ENCODE measurements around the gene RTN1. TPM values are rescaled to one million over a fixed set of nuclear protein-coding genes. Genes with fewer than 3 reads are reported as not detected.

The RTN1 gene
- total and polyA plus RNA-seq, 12 donors = 0.40 to 5.5 (median 0.91) TPM

- 68 to 79% methylated on average over 1 of the region's 1 CpG for WGBS, 2 donors
- H3K27me3 ChIP-seq = peaks cover 0 to 33% (median 6%) of the 10 kb centered on the region in 7 donors
- H3K4me1 ChIP-seq = no peaks in the 10 kb centered on the region
- H3K27ac ChIP-seq = no peak overlapping the region
- no peak for DNase-seq
- no peak for ATAC-seq
- H3K36me3 ChIP-seq = no peaks in the 10 kb centered on the region
- no peak for TF ChIP-seq CTCF (IDR thresholded peaks at IDR 0.05)
- intact Hi-C loops (cut with DNase I) = no loop called here
- no peak overlapping the region for H3K4me3 ChIP-seq
- no peaks in the 10 kb centered on the region for H3K9me3 ChIP-seq
Observed at GRCh38 chr14:59565087-59565486, 305.5 kb downstream of the RTN1 start.

GRCh38 chr14:59564366-59564765 is 306.2 kb downstream of the RTN1 start:
- intact Hi-C loops (cut with DNase I) = no loop called here
- ATAC-seq = no peak
- 10 to 14% methylated on average over 2 of the region's 2 CpGs for whole genome bisulfite sequencing, 2 donors

GRCh38 chr14:59547310-59547709 is 323.3 kb downstream of the RTN1 start:
- Histone ChIP-seq H3K27me3 (peaks cover 0 to 25% (median 3%) of the 10 kb centered on the region in 7 donors), H3K4me1 (no peaks in the 10 kb centered on the region), H3K4me3 (no peak overlapping the region), H3K9me3 (peaks cover 0 to 11% (median 0%) of the 10 kb centered on the region in 11 donors), H3K36me3 (no peaks in the 10 kb centered on the region), H3K27ac (no peak overlapping the region)
- WGBS, 2 donors = 82 to 87% methylated on average over 2 of the region's 2 CpGs
- intact Hi-C loops (cut with DNase I) = no loop called here
- no peak for DNase-seq
- ATAC-seq = no peak
- TF ChIP-seq CTCF (IDR thresholded peaks at IDR 0.05) = no peak

More at GRCh38 chr14:59564366-59564765, 306.2 kb downstream of the RTN1 start:
- peaks cover 0 to 33% (median 6%) of the 10 kb centered on the region in 7 donors for H3K27me3 ChIP-seq
- H3K27ac ChIP-seq = no peak overlapping the region
- H3K4me1 ChIP-seq = no peaks in the 10 kb centered on the region
- no peak overlapping the region for H3K4me3 ChIP-seq
- no peak for TF ChIP-seq CTCF (IDR thresholded peaks at IDR 0.05)
- no peak for DNase-seq
- H3K9me3 ChIP-seq = no peaks in the 10 kb centered on the region
- no peaks in the 10 kb centered on the region for H3K36me3 ChIP-seq

Small RNAs within 50 kb of the gene (microRNA-seq; reads per million reads assigned to microRNA genes)
- 0 to 0.60 reads per million in 2 donors for gene MIR5586

Other genes starting within 250 kb of the RTN1 start
- 1 to 10 TPM in 1 of 10 donors, under 1 TPM in 6, not detected in 3; 0.07 to 1.7 (median 0.32) TPM for gene LRRC9, start 49.4 kb upstream of the RTN1 start, total RNA-seq
- gene LRRC9, start 49.4 kb upstream of the RTN1 start, polyA plus RNA-seq = under 1 TPM in 1 of 2 donors, not detected in 1; 0.01 TPM
- 10 to 100 TPM; 24.7 to 56.7 (median 35.2) TPM for gene PCNX4, start 221.1 kb upstream of the RTN1 start, total RNA-seq
- 10 to 100 TPM; 10.9 to 25.4 TPM for gene PCNX4, start 221.1 kb upstream of the RTN1 start, polyA plus RNA-seq